Heart right ventricle (tissue), 16 donors: ENCODE measurements around the gene MASP1. TPM values are rescaled to one million over a fixed set of nuclear protein-coding genes. Genes with fewer than 3 reads are reported as not detected.

ENCODE experiments used
- ATAC-seq, 8 donors: fragments of 200-7000 bp; cut with Tn5 transposase; one replicate each; pipeline ENCODE4 v1.9.1; 2020; ENCODE audit warnings: mild to moderate bottlenecking in 8 of 8, moderate library complexity in 8 of 8, moderate number of reproducible peaks in 1 of 8
- DNase-seq, 2 donors: peaks; one replicate each; pipeline ENCODE4 v3.0.0-alpha.2; 2020
- H3K27ac ChIP-seq, 10 donors: fragments of 200-600 bp; sonication (generic) in 2 of 10; one replicate each; pipeline versions ENCODE4 v1.5.0 to v1.8.0; 2020 to 2022; ENCODE audit warnings: mild to moderate bottlenecking in 3 of 10
- H3K27me3 ChIP-seq, 7 donors: fragments of 200-600 bp; one replicate each; pipeline ENCODE4 v1.8.0; 2021 to 2022; ENCODE audit warnings: mild to moderate bottlenecking in 2 of 7
- H3K36me3 ChIP-seq, 9 donors: fragments of 200-600 bp; sonication (generic) in 1 of 9; one replicate each; pipeline versions ENCODE4 v1.5.0 to v1.8.0; 2020 to 2022; ENCODE audit warnings: mild to moderate bottlenecking in 2 of 9
- H3K4me1 ChIP-seq, 9 donors: fragments of 200-600 bp; sonication (generic) in 1 of 9; one replicate each; pipeline versions ENCODE4 v1.5.0 to v1.8.0; 2020 to 2022; ENCODE audit warnings: mild to moderate bottlenecking in 4 of 9
- H3K4me3 ChIP-seq, 10 donors: fragments of 200-600 bp; sonication (generic) in 2 of 10; one replicate each; pipeline versions ENCODE4 v1.5.0 to v1.8.0; 2020 to 2022; ENCODE audit warnings: mild to moderate bottlenecking in 7 of 10, moderate library complexity in 2 of 10
- H3K9me3 ChIP-seq, 11 donors: fragments of 200-600 bp in 10 of 11; sonication (generic) in 2 of 11; one replicate each; pipeline versions ENCODE4 v1.5.0 to v1.8.0; 2013 to 2022; ENCODE audit warnings: mild to moderate bottlenecking in 2 of 11, control low read depth in 1 of 11, moderate library complexity in 1 of 11
- CTCF ChIP-seq, 9 donors: fragments of 200-600 bp; sonication (generic) in 2 of 9; IDR thresholded peaks; one replicate each; pipeline versions ENCODE4 v1.5.0 to v1.8.0; 2021 to 2022; ENCODE audit warnings: antibody characterized with exemption in 9 of 9, mild to moderate bottlenecking in 5 of 9, moderate library complexity in 1 of 9
- WGBS, 2 donors: extraction: QIAGEN DNeasy Blood & Tissue Kit; methylation state at CpG; one replicate each; pipeline ENCODE4 v1.1.7; 2013; ENCODE audit warnings: inconsistent platforms in 1 of 2; 5-methylcytosine and 5-hydroxymethylcytosine counted together
- intact Hi-C, 10 donors: fragments of 100-400 bp; cut with DNase I; formaldehyde crosslinking; loops; one replicate each; pipeline versions ENCODE4 v1.11.1 to v1.14.2; 2022
- polyA plus RNA-seq, 2 donors: library from polyadenylated mRNA; stranded (reverse); fragments of 200-250 nt; gene quantifications; one replicate each; pipeline ENCODE4 v1.2.3, GENCODE V29; 2013
- total RNA-seq, 10 donors: library from RNA; stranded (reverse); fragmentation: NEBNext Ultra II Directional in 3 of 10; extraction: Animal tissue kit (Norgen Biotek cat#: 25700) in 3 of 10; gene quantifications; one replicate each; pipeline versions ENCODE4 v1.2.1 to v1.2.4, GENCODE V29; 2021 to 2023
- donor health status: Arrhythmogenic right ventricular cardiomyopathy.
- donor health status: ischemic (EF 13 %, LVEDD 7.1; RV severe dilation, severe dysfunction).
- donor health status: healthy with polysubstance abuse.
- donor health status: DM: no; HTN: yes; CAD: no.
- donor health status: DM: no; HTN: no; CAD: no.
- donor health status: ischemic (EF 25% LVEDD 6.9; RV normal size, moderate dysfunction).
- donor health status: ischemic (EF 25% LVEDD 5.7; RV mildly dilated, moderate dysfunction).
- donor health status: healthy.
- donor health status: DM: yes; HTN: yes; CAD: no.
- donor health status: Ischemic cardiomyopathy.
- donor health status: ischemic (EF 35%, LVEDD 5.7; RV mildly dilated, moderate dysfunction).
- donor health status: nonischemic (EF 11% LVEDD 7.7; RV severe dilation, severe dysfunction).
- donor health status: DM: yes; HTN: yes; CAD: no.
- donor health status: PGD.
- donor health status: ischemic (EF 29% LVEDD 5.4; RV normal size, mild dysfunction).
- donor health status: nonischemic (EF 23%, LVEDD 6.1; RV moderate dilation, normal function).

The MASP1 gene
- total and polyA plus RNA-seq, 12 donors = 51.5 to 274 (median 211) TPM

GRCh38 chr3:187318819-187319616, 27.5 kb upstream of the MASP1 start:
- peak; percentile 71 to 96 (median 91) for TF ChIP-seq CTCF (IDR thresholded peaks at IDR 0.05)
- Histone ChIP-seq H3K4me3 (peak overlapping the region in 8 of 10 donors; percentile 25 to 51 (median 38)), H3K27ac (peak overlapping the region in 7 of 10 donors; percentile 11 to 58 (median 29)), H3K4me1 (peaks cover 0 to 15% (median 11%) of the 10 kb centered on the region in 9 donors), H3K9me3 (no peaks in the 10 kb centered on the region), H3K36me3 (no peaks in the 10 kb centered on the region), H3K27me3 (peaks cover 0 to 21% (median 6%) of the 10 kb centered on the region in 7 donors)
- peak in 1 of 2 donors; percentile 43 for DNase-seq
- 11 to 18% methylated on average over 13 of the region's 13 CpGs for WGBS, 2 donors
- ATAC-seq = peak in 7 of 8 donors; percentile 54 to 80 (median 70)
- intact Hi-C loops = loop anchor here (1.0 to 10.0 kb wide), 13 partner anchors 94 to 396 kb away; no protein-coding TSS in a partner anchor

- Histone ChIP-seq H3K27ac (no peak overlapping the region), H3K9me3 (no peaks in the 10 kb centered on the region)
Observed at GRCh38 chr3:187315872-187316271, 24.3 kb upstream of the MASP1 start.

GRCh38 chr3:187314176-187314575, 22.6 kb upstream of the MASP1 start:
- ATAC-seq (no peak), DNase-seq (no peak)
- no peak for TF ChIP-seq CTCF (IDR thresholded peaks at IDR 0.05)
- WGBS, 2 donors = 72 to 75% methylated on average over 5 of the region's 5 CpGs
- Histone ChIP-seq H3K9me3 (peaks cover 0 to 3% (median 0%) of the 10 kb centered on the region in 11 donors), H3K4me3 (no peak overlapping the region), H3K27ac (no peak overlapping the region), H3K4me1 (peaks cover 0 to 8% (median 4%) of the 10 kb centered on the region in 9 donors), H3K27me3 (peaks cover 0 to 28% (median 11%) of the 10 kb centered on the region in 7 donors), H3K36me3 (no peaks in the 10 kb centered on the region)
- intact Hi-C loops = loop anchor here in 6 of 10 donors (5.0 to 10.0 kb wide), 4 partner anchors 82 to 401 kb away; no protein-coding TSS in a partner anchor

More at GRCh38 chr3:187315872-187316271, 24.3 kb upstream of the MASP1 start:
- Histone ChIP-seq H3K36me3 (no peaks in the 10 kb centered on the region), H3K4me3 (no peak overlapping the region), H3K27me3 (peaks cover 0 to 27% (median 11%) of the 10 kb centered on the region in 7 donors), H3K4me1 (peaks cover 0 to 15% (median 11%) of the 10 kb centered on the region in 9 donors)
- 92% methylated on average over 5 of the region's 5 CpGs for WGBS, 2 donors
- intact Hi-C loops = loop anchor here in 9 of 10 donors (5.0 to 10.0 kb wide), 8 partner anchors 91 to 399 kb away; no protein-coding TSS in a partner anchor
- DNase-seq (no peak), ATAC-seq (no peak)
- no peak for TF ChIP-seq CTCF (IDR thresholded peaks at IDR 0.05)

GRCh38 chr3:187310954-187311470, 19.5 kb upstream of the MASP1 start:
- H3K27ac ChIP-seq = no peak overlapping the region
- no peak overlapping the region for H3K4me3 ChIP-seq
- ATAC-seq (no peak), DNase-seq (no peak)
- WGBS, 2 donors = 93 to 98% methylated on average over 2 of the region's 2 CpGs
- intact Hi-C loops = loop anchor here in 6 of 10 donors (5.0 to 10.0 kb wide), 4 partner anchors 79 to 404 kb away; no protein-coding TSS in a partner anchor
- peaks cover 0 to 3% (median 0%) of the 10 kb centered on the region in 11 donors for H3K9me3 ChIP-seq
- TF ChIP-seq CTCF (IDR thresholded peaks at IDR 0.05) = no peak
- H3K4me1 ChIP-seq = no peaks in the 10 kb centered on the region
- no peaks in the 10 kb centered on the region for H3K36me3 ChIP-seq
- peaks cover 0 to 26% (median 11%) of the 10 kb centered on the region in 7 donors for H3K27me3 ChIP-seq
